ENCODE data around the gene RASL11A. TPM values are rescaled to one million over a fixed set of nuclear protein-coding genes. Genes with fewer than 3 reads are reported as not detected.

Gene RASL11A
- polyA plus RNA-seq, 2 of the 4 experiments (the other 2 are of a cell fraction), result 2.1 to 4.7 TPM

- 18% methylated on average over 2 of the region's 2 CpGs for WGBS (ENCODE audit: missing lambda C conversion rate)
- ATAC-seq, result no peak
Observed at GRCh38 chr13:27236478-27236877, 34.2 kb upstream of the RASL11A start.

GRCh38 chr13:27242702-27243101, 27.9 kb upstream of the RASL11A start:
- H3K27ac ChIP-seq, result no peak overlapping the region
- TF ChIP-seq ZNF302 (CRISPR knock-in tag; IDR thresholded peaks at IDR 0.05) (no peak), RFX5 (IDR thresholded peaks at IDR 0.05) (no peak), HMGXB4 (CRISPR knock-in tag; IDR thresholded peaks at IDR 0.05; ENCODE audit: borderline replicate concordance) (no peak), FOXS1 (CRISPR knock-in tag; IDR thresholded peaks at IDR 0.05) (no peak), TP53 (CRISPR knock-in tag; IDR thresholded peaks at IDR 0.05) (no peak), JUNB (IDR thresholded peaks at IDR 0.05) (no peak), CBX8 (IDR thresholded peaks at IDR 0.05) (no peak), CBX2 (IDR thresholded peaks at IDR 0.05; ENCODE audit: borderline replicate concordance, low read depth) (no peak), ZC3H11A (IDR thresholded peaks at IDR 0.05) (no peak), EHMT2 (IDR thresholded peaks at IDR 0.05; ENCODE audit: low read depth) (no peak), ESRRA (IDR thresholded peaks at IDR 0.05; ENCODE audit: borderline replicate concordance, low read length) (no peak), RCOR1 (IDR thresholded peaks at IDR 0.05; ENCODE audit: low read depth, low read length) (no peak), HES2 (IDR thresholded peaks at IDR 0.05) (no peak)
- H3K4me3 ChIP-seq, result no peak overlapping the region
- no peaks in the 10 kb centered on the region for H3K9me3 ChIP-seq
- H3K4me2 ChIP-seq, result no peak overlapping the region
- POLR2A ChIA-PET, result no interaction called here
- no peak for ATAC-seq
- CTCF ChIA-PET, result interaction anchor here (0.6 to 1.3 kb wide), 2 partner anchors 8 to 219 kb away, joined by 3 to 4 read pairs; partner anchors contain the start of gene RPL21
- no peak for FAIRE-seq
- no peaks in the 10 kb centered on the region for H3K4me1 ChIP-seq
- 77% methylated on average over 5 of the region's 5 CpGs for WGBS (ENCODE audit: missing lambda C conversion rate)
- no peak for DNase-seq (ENCODE audit: low read depth in 1 of 2, low spot score in 1 of 2)

More at GRCh38 chr13:27236478-27236877, 34.2 kb upstream of the RASL11A start:
- POLR2A ChIA-PET, result no interaction called here
- CTCF ChIA-PET, result no interaction called here
- Histone ChIP-seq H3K27ac (no peak overlapping the region), H3K9me3 (no peaks in the 10 kb centered on the region; the same call in 1 of the 3 replicates), H3K4me1 (no peaks in the 10 kb centered on the region), H3K4me3 (no peak overlapping the region), H3K4me2 (no peak overlapping the region)
- FAIRE-seq (no peak), DNase-seq (ENCODE audit: low read depth in 1 of 2, low spot score in 1 of 2) (no peak)
- TF ChIP-seq HES2 (IDR thresholded peaks at IDR 0.05), result no peak
- TF ChIP-seq NFE2L2 (conservative IDR thresholded peaks at IDR 0.05; ENCODE audit: low read length), result no peak
- no peak for TF ChIP-seq MAFK (IDR thresholded peaks at IDR 0.05; ENCODE audit: partially characterized antibody)
- no peak for TF ChIP-seq RAD21 (conservative IDR thresholded peaks at IDR 0.05 in 1 of 2, IDR thresholded peaks at IDR 0.05 in 1 of 2)
- TF ChIP-seq BCL3 (IDR thresholded peaks at IDR 0.05), result no peak
- TF ChIP-seq PBX3 (IDR thresholded peaks at IDR 0.05), result no peak
- TF ChIP-seq MAZ (IDR thresholded peaks at IDR 0.05; ENCODE audit: borderline replicate concordance, low read depth, low read length), result no peak
- no peak for TF ChIP-seq HOXB5 (CRISPR knock-in tag; IDR thresholded peaks at IDR 0.05)
- TF ChIP-seq ZNF302 (CRISPR knock-in tag; IDR thresholded peaks at IDR 0.05), result no peak
- no peak for TF ChIP-seq GATA3 (IDR thresholded peaks at IDR 0.05; ENCODE audit: borderline replicate concordance)
- no peak for TF ChIP-seq HDAC2 (IDR thresholded peaks at IDR 0.05)
- no peak for TF ChIP-seq HEYL (CRISPR knock-in tag; IDR thresholded peaks at IDR 0.05)

Data from A549 (cell line).